Measurements from ENCODE around the gene HGFAC.
A peak's percentile ranks its signal among the peaks of the same experiment; 100 is the strongest.

Gene HGFAC

DNA sequence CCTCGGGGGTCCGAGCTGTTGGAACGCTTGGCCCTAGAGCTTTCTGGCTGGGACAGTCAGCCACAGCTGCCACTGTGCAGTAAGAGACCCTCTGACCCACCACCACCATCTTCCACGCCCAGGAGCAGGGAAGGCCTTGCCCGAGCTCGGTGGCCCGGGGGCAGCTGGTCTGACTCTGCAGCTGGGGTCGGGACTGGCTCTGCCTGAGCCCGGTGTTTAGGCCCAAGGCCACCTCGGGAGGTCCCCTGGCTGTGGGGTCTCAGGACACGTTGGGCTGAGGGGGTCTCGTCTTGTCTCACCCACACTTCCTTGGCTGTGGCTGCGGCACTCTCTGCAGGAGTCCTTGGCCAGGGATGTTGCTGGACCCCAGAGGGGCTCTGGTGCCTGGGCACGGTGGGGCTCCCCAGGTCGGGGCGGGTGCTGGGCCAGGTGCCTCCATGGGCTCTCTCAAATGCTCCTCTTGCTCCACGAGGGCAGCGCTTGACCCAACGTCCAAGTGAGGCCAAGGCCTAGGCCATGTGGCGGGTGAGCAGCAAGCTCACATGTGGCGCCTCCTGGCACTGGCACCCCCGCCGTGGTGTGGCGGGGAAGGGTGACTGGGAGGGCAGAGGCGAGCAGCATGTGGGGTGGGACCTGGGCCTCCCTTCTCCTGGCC, 44.2 kb downstream of the HGFAC start:
- Mint-ChIP-seq H3K4me3 (no peak overlapping the region), H3K36me3 (ENCODE audit: insufficient read depth) (no peaks in the 10 kb centered on the region), H3K9me3 (no peaks in the 10 kb centered on the region), H3K27me3 (peaks cover 26 to 46% of the 10 kb centered on the region in 2 donors), H3K27ac (no peak overlapping the region), H3K4me1 (ENCODE audit: low read depth in 2 of 2) (peaks cover 15 to 21% of the 10 kb centered on the region in 2 donors)
- ATAC-seq (replicated peaks): no peak
- DNase-seq: no peak

DNA sequence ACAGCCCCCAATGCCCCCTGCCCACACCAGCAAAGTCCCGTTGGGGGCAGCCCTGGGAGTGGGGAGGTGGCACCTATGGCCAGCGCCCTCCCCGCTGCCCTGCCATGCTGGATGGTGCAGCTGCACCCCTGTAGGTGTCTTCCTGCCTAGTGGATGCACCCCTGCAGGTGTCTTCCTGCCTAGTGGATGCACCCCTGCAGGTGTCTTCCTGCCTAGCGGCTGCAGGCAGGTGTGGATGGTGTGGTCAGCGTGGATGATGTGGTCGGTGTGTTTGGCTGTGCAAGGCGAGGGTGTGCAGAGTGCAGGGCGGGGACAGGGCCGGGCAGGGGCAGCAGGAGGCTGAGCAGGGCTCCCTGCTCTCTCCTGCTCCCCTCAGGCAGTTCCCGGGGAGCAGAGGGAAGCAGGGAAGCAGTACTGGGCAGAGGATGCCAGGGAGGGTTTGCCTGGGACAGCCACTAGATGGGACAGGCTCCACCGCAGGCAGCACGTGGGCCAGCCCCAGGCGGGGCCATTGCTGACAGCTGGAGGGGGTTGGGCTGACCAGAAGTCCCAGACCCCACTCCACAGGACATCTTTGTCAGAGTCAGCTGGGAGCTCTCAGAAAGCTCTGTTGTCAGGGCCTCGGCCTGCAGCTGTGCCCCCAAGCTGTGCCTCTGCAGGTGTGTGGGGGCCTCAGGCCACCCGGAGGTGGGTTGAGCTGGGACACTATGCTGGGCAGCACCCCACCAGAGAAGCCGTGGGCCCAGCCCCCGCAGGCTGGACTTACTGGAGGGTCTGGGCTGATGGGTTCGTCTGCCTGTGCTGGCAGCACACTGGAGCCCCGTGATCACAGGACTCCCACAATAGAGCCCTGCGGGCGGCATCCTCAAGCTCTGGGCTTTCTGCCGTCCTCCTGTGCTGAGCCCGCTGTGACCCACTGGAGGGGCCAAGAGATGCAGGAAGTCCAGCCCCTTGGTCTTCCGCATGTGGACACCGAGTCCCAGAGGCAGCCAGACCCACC, 45.1 kb downstream of the HGFAC start:
- ATAC-seq (replicated peaks) (no peak), DNase-seq (no peak)
- no peak overlapping the region for H3K27ac Mint-ChIP-seq
- no peak overlapping the region for H3K4me3 Mint-ChIP-seq
- no peaks in the 10 kb centered on the region for H3K9me3 Mint-ChIP-seq
- peaks cover 15 to 19% of the 10 kb centered on the region in 2 donors for H3K4me1 Mint-ChIP-seq (ENCODE audit: low read depth in 2 of 2)
- peaks cover 30 to 46% of the 10 kb centered on the region in 2 donors for H3K27me3 Mint-ChIP-seq
- no peaks in the 10 kb centered on the region for H3K36me3 Mint-ChIP-seq (ENCODE audit: insufficient read depth)

DNA sequence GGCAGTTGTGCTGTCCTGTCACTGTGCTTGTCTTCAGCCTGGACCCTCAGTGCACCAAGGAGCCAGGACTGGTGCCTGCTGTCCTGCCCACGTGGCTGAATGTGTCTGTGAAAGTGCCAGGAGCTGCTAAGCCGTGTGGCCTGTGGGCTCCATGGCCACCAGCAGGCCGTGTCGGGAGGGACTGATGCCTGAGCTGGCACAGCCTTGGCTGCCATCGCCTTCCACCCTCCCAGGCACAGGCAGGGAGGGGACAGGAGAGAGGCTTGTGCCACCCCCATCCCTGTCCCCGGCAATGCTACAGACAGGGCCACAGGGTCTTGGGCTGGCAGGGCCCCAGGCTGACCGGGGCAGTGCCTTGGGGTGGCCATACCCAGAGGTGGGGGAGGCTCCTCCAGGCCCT, 46.1 kb downstream of the HGFAC start:
- DNase-seq (no peak), ATAC-seq (replicated peaks) (no peak)
- Mint-ChIP-seq H3K4me1 (ENCODE audit: low read depth in 2 of 2) (peaks cover 15 to 19% of the 10 kb centered on the region in 2 donors), H3K9me3 (no peaks in the 10 kb centered on the region), H3K27ac (no peak overlapping the region), H3K36me3 (ENCODE audit: insufficient read depth) (no peaks in the 10 kb centered on the region), H3K4me3 (no peak overlapping the region), H3K27me3 (peaks cover 37 to 45% of the 10 kb centered on the region in 2 donors)

DNA sequence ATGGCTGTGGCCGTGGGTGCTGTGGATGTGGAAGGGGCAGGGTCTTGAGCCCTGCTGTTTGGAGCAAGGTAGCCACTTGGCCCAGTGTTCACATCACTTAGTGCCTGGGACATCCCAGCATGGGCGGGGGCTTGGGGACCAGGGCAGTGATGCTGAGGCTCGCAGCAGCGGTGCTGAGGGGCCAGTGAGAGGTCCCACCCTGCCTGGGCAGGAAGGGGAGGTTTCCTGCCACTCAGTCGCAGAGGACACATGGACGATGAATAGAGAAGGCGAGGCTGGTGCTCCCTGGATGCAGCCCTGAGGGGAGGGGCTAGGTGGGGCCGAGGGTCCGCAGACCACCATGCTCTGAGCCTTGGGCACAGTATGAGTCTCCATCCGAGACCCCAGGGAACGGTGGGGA, 47.1 kb downstream of the HGFAC start:
- DNase-seq: no peak
- no peaks in the 10 kb centered on the region for H3K36me3 Mint-ChIP-seq (ENCODE audit: insufficient read depth)
- H3K27me3 Mint-ChIP-seq: peaks cover 37 to 47% of the 10 kb centered on the region in 2 donors
- H3K4me3 Mint-ChIP-seq: no peak overlapping the region
- peak; percentile 18 for ATAC-seq (replicated peaks)
- H3K9me3 Mint-ChIP-seq: no peaks in the 10 kb centered on the region
- H3K27ac Mint-ChIP-seq: no peak overlapping the region
- H3K4me1 Mint-ChIP-seq (ENCODE audit: low read depth in 2 of 2): peaks cover 15 to 19% of the 10 kb centered on the region in 2 donors

DNA sequence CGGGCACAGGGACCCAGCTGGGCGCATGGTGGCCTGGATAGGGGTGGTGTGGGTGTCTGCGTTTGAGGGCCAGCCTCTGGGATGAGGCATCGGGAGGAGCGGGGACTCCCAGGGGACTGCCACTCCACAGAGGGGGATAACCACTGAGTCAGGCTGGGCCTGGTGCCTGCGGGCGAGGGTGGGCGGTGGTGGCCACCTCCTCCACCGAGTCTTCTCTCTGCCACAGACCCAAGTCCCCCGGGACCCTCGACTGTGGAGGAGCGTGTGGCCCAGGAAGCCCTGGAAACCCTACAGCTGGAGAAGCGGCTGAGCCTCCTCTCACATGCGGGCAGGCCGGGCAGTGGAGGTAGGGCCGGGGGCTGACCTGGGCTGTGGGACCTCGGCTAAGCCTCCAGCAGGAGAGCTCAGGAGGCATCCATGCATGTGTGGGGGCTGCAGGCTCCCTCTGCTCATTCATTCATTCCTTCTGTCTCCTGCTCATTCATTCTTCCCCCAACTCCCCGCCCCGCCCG, 47.7 kb downstream of the HGFAC start:
- H3K9me3 Mint-ChIP-seq: no peaks in the 10 kb centered on the region
- H3K27ac Mint-ChIP-seq: no peak overlapping the region
- peaks cover 15 to 16% of the 10 kb centered on the region in 2 donors for H3K4me1 Mint-ChIP-seq (ENCODE audit: low read depth in 2 of 2)
- no peaks in the 10 kb centered on the region for H3K36me3 Mint-ChIP-seq (ENCODE audit: insufficient read depth)
- DNase-seq: no peak
- no peak overlapping the region for H3K4me3 Mint-ChIP-seq
- H3K27me3 Mint-ChIP-seq: peaks cover 37 to 54% of the 10 kb centered on the region in 2 donors
- ATAC-seq (replicated peaks): no peak

DNA sequence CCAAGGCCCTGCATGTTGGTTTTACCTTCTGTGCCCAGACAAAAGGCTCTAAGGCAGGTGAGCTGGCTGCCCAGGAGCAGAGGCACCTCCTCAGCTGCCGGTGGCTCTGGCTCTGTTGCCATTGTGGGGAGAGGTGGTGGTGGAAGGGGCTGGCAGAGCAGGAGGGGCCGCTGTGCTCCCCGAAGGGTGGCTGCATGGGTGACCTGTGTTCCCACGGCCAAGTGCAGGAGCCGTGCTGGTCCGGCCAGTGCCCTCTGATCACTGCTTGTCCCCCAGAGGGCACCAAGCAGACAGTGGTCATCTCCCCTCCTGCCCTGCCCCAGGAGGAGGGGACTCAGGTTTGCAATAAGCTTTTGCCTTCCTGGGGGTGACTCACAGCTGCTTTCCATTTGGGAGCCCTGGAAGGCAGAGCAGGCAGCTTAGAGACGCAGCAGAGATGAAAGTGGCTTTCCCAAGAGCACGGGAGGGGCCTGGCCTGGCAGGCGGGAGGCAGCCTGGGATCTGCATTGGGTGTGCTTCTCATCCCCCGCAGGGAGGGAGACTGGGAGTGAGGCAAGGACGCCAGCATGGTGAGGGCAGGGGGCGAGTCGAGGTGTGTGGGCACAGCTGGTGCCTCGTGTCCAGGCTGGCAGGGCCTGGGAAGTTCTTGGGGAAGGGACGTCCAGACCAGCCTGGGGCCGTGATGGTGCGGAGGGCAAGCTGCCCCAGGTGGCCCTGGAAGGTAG, 50.1 kb downstream of the HGFAC start:
- peaks cover 8 to 9% of the 10 kb centered on the region in 2 donors for H3K4me1 Mint-ChIP-seq (ENCODE audit: low read depth in 2 of 2)
- H3K9me3 Mint-ChIP-seq: no peaks in the 10 kb centered on the region
- peaks cover 37 to 75% of the 10 kb centered on the region in 2 donors for H3K27me3 Mint-ChIP-seq
- no peak overlapping the region for H3K4me3 Mint-ChIP-seq
- peaks cover 4% of the 10 kb centered on the region for H3K36me3 Mint-ChIP-seq (ENCODE audit: insufficient read depth)
- H3K27ac Mint-ChIP-seq: no peak overlapping the region
- no peak for DNase-seq
- ATAC-seq (replicated peaks): no peak

DNA sequence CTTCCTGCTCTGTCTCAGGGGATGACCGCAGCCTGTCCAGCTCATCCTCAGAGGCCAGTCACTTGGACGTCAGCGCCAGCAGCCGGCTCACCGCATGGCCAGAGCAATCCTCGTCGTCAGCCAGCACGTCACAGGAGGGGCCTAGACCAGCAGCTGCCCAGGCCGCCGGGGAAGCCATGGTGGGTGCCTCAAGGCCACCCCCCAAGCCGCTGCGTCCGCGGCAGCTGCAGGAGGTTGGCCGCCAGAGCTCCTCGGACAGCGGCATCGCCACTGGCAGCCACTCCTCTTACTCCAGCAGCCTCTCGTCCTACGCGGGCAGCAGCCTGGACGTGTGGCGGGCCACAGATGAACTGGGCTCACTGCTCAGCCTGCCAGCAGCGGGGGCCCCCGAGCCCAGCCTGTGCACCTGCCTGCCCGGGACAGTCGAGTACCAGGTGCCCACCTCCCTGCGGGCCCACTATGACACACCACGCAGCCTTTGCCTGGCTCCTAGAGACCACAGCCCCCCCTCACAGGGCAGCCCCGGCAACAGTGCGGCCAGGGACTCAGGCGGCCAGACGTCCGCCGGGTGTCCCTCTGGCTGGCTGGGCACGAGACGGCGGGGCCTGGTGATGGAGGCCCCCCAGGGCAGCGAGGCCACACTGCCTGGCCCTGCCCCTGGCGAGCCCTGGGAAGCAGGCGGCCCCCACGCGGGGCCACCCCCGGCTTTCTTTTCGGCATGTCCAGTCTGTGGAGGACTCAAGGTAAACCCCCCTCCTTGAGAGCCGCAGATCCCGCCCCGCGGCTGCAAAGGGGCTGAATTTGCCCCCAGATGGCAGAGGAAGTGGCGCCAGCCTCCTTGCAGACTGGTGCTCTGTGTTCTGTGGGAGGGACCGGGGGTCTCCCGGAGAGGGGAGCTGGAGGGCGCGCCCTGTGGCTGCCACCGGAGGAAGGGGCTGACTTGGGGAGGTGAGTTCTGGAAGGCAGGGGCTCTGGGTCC, 51.3 kb downstream of the HGFAC start:
- Mint-ChIP-seq H3K27me3 (peaks cover 37 to 81% of the 10 kb centered on the region in 2 donors), H3K9me3 (no peaks in the 10 kb centered on the region), H3K4me1 (ENCODE audit: low read depth in 2 of 2) (peaks cover 8 to 9% of the 10 kb centered on the region in 2 donors), H3K27ac (no peak overlapping the region), H3K36me3 (ENCODE audit: insufficient read depth) (peaks cover 6% of the 10 kb centered on the region), H3K4me3 (no peak overlapping the region)
- ATAC-seq (replicated peaks) (no peak), DNase-seq (no peak)

DNA sequence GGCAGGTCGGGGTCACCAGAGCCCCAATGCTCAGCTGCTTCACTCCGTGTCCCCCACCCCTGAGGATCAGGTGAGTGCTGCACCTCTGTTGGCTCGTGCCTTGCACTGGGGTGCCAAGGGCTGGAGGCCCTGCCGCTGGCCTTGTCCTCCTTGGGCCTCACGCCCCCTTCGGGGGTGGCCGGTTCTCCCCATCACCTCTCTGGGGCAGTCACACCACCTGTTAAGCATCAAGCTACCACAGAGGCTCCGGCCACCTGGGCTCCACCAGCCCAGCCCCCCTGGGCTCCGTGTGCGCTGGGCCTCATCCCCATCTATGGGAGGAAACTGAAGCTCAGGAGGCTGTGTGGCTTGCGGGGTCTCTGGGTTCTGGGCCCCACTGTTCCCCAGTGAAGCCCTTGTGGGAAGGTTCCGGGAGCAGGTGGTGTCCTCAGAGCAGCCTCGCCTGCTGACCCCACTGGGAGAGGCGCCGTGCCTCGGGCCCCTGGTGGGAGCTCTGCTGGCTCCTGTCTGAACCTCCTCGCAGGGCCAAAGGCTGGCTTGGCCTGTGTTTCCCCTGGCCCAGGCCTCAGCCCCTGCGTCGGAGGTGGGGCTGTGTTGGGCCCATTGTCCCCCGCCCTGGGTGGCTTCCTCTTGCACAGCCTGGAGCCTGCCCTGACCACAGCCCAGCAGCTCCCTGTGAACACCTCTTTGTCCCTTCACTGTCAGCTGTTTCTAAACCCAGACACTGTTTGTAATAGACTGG, 52.1 kb downstream of the HGFAC start:
- Mint-ChIP-seq H3K27me3 (peaks cover 30 to 74% of the 10 kb centered on the region in 2 donors), H3K9me3 (no peaks in the 10 kb centered on the region), H3K36me3 (ENCODE audit: insufficient read depth) (peaks cover 6% of the 10 kb centered on the region), H3K27ac (no peak overlapping the region), H3K4me1 (ENCODE audit: low read depth in 2 of 2) (peaks cover 2 to 3% of the 10 kb centered on the region in 2 donors), H3K4me3 (no peak overlapping the region)
- DNase-seq (no peak), ATAC-seq (replicated peaks) (no peak)

DNA sequence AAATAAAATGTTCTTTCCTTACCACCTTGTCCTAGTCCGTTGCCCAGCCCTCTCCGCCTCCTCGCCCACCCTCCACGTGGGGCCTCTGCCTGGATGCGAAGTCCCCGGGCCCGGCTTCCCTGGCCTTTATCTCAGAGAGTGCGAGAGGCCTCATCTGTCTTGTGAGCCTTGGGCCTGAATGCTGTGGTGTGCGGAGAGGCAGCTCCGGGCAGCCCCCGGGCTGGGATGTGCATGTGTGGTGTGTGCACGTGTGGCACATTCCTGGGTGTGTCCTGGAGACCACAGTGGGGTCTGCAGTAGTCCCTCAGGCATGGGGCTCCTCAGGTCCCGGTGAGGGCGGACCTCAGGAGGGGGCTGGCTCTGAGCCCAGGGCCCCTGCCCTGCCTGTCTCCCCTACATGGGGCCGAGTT, 52.7 kb downstream of the HGFAC start:
- no peak overlapping the region for H3K4me3 Mint-ChIP-seq
- H3K4me1 Mint-ChIP-seq (ENCODE audit: low read depth in 2 of 2): no peaks in the 10 kb centered on the region
- H3K27me3 Mint-ChIP-seq: peaks cover 27 to 68% of the 10 kb centered on the region in 2 donors
- H3K27ac Mint-ChIP-seq: no peak overlapping the region
- H3K36me3 Mint-ChIP-seq (ENCODE audit: insufficient read depth): peaks cover 6% of the 10 kb centered on the region
- ATAC-seq (replicated peaks) (no peak), DNase-seq (no peak)
- no peaks in the 10 kb centered on the region for H3K9me3 Mint-ChIP-seq

DNA sequence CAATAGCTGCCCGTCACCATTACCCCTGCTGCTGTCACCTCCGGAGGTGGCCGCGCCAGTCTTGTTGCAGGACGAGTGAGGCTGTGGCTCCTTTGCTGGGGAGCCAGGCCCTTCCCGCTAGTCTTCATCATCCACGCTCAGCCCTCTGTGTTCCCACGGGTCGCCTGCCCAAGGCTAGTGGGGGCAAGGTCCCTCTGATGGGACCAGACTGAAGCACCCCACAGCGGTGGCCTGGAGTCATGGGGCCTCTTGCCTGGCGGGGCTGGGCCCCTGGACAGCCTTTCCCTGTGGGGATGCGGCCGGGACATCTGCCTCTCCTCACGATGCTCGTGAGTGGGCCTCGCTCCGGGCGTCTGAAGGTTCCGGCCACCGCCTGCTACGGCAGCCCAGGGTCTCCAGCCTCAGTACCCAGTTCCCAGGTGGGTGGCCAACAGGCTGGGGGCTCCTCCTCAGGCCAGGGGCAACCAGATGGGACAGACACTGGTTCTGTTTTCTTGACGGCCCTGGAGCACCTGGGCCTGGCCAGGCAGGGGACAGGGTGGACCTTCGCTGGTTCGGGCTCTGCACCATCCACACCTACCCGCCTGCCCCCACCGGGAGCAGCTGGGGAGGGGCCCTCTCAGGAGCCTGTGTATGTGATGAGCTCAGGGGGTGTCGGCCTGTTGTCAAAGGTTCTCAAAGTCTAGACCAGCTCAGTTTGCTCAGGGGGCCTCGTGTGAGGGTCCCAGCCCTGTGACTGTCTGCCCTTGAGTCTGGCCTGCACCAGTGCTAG, 53.6 kb downstream of the HGFAC start:
- Mint-ChIP-seq H3K36me3 (ENCODE audit: insufficient read depth) (peaks cover 11% of the 10 kb centered on the region), H3K4me3 (no peak overlapping the region), H3K9me3 (no peaks in the 10 kb centered on the region), H3K4me1 (ENCODE audit: low read depth in 2 of 2) (no peaks in the 10 kb centered on the region), H3K27ac (no peak overlapping the region), H3K27me3 (peaks cover 21 to 59% of the 10 kb centered on the region in 2 donors)
- no peak for ATAC-seq (replicated peaks)
- no peak for DNase-seq

DNA sequence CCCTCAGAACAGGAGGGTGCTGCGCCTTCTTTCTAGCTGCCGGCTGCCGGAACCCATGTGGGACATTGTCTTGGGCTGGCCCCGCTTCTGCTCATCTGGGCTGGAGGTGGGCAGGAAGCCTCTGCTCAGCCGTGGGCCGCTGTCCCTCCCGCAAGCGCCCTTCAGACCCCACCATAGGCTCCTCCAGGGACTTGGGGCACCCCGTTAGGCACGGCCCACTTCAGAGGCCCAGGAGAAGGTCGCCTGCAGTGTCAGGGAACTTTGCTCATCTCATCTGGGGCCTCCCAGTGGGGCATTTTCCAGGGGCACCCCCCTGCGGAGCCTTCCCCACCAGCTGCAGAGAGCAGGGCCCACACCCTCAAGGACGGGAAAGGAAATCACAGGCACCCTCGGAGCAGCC, 54.3 kb downstream of the HGFAC start:
- Mint-ChIP-seq H3K4me1 (ENCODE audit: low read depth in 2 of 2) (no peaks in the 10 kb centered on the region), H3K9me3 (no peaks in the 10 kb centered on the region), H3K27ac (no peak overlapping the region), H3K4me3 (no peak overlapping the region), H3K27me3 (peaks cover 15 to 53% of the 10 kb centered on the region in 2 donors), H3K36me3 (ENCODE audit: insufficient read depth) (peaks cover 11% of the 10 kb centered on the region)
- no peak for ATAC-seq (replicated peaks)
- no peak for DNase-seq

Data from effector memory CD8-positive, alpha-beta T cell (primary cell).